HG03175 (cell line): ENCODE results near the gene TBCK.
"Not testable (repeated sequence)": the region's sequence is repeated elsewhere in the genome, so short reads cannot be mapped to it uniquely, and the experiment has no call there.

Source experiments
- ATAC-seq: cut with Tn5 transposase; IDR thresholded peaks from one replicate; pipeline ENCODE4 v1.9.1; 2021; ENCODE audit warnings: mild to moderate bottlenecking, moderate library complexity; ENCODE audit not compliant: unreplicated experiment

The TBCK gene

GRCh38 chr4:106321814-106322213 is 5.8 kb upstream of the TBCK start:
- not testable (repeated sequence) for ATAC-seq

GRCh38 chr4:106321168-106321567 is 5.2 kb upstream of the TBCK start:
- not testable (repeated sequence) for ATAC-seq

- ATAC-seq = no peak
These were observed 4.2 kb upstream of the TBCK start for GRCh38 chr4:106320235-106320634.

GRCh38 chr4:106318511-106318910 is 2.5 kb upstream of the TBCK start:
- no peak for ATAC-seq

- ATAC-seq = no peak
These were observed 1.8 kb upstream of the TBCK start for GRCh38 chr4:106317815-106318214.

- ATAC-seq = peak; percentile 1
These were observed 882 bp upstream of the TBCK start for GRCh38 chr4:106316773-106317409.

- peak; percentile 26 for ATAC-seq
These were observed 487 bp downstream of the TBCK start for GRCh38 chr4:106315476-106315967.

- no peak for ATAC-seq
These were observed 1.0 kb downstream of the TBCK start for GRCh38 chr4:106314960-106315359.

GRCh38 chr4:106312997-106313522 is 2.9 kb downstream of the TBCK start:
- no peak for ATAC-seq

- no peak for ATAC-seq
These were observed 3.6 kb downstream of the TBCK start for GRCh38 chr4:106312377-106312776.

- ATAC-seq = no peak
These were observed 9.4 kb downstream of the TBCK start for GRCh38 chr4:106306561-106306960.

- ATAC-seq = no peak
These were observed 10.5 kb downstream of the TBCK start for GRCh38 chr4:106305435-106306055.

GRCh38 chr4:106304632-106305031 is 11.4 kb downstream of the TBCK start:
- ATAC-seq = no peak

- ATAC-seq = no peak
These were observed 12.3 kb downstream of the TBCK start for GRCh38 chr4:106303548-106304281.

GRCh38 chr4:106302062-106302438 is 14.0 kb downstream of the TBCK start:
- no peak for ATAC-seq

GRCh38 chr4:106301393-106302061 is 14.5 kb downstream of the TBCK start:
- no peak for ATAC-seq

GRCh38 chr4:106299977-106300376 is 16.0 kb downstream of the TBCK start:
- ATAC-seq = no peak

- no peak for ATAC-seq
These were observed 18.6 kb downstream of the TBCK start for GRCh38 chr4:106297245-106298035.

- no peak for ATAC-seq
These were observed 21.9 kb downstream of the TBCK start for GRCh38 chr4:106294062-106294461.

- ATAC-seq = no peak
These were observed 24.3 kb downstream of the TBCK start for GRCh38 chr4:106291678-106292077.
